HepG2 (cell line): ENCODE data around the gene FAM3D. TPM values are rescaled to one million over a fixed set of nuclear protein-coding genes. Genes with fewer than 3 reads are reported as not detected.
"Not testable (repeated sequence)": the region's sequence is repeated elsewhere in the genome, so short reads cannot be mapped to it uniquely, and the experiment has no call there.

Source experiments
- ATAC-seq: fragments of 200-7000 bp; cut with Tn5 transposase; 3 replicates; pipeline ENCODE4 v1.9.1; 2020; ENCODE audit warnings: mild to moderate bottlenecking, moderate library complexity
- BruUV-seq: library from RNA; stranded (reverse); fragments of 400-500 nt; replicated peaks from 2 replicates; lab custom pipeline; 2021; lab: Mats Ljungman, UMichigan
- CTCF ChIA-PET: fragments of 300-600 bp; formaldehyde crosslinking; extraction: SDS; loops from one replicate; lab custom pipeline; 2021; ENCODE audit warnings: low total read pairs, inconsistent platforms, low intra/inter-chr PET ratio; lab: Yijun Ruan, JAX
- POLR2A ChIA-PET: fragments of 350-600 bp; sonication (Branson Sonifier 250); formaldehyde crosslinking; loops from one replicate; lab custom pipeline; 2020; ENCODE audit warnings: antibody characterized with exemption, inconsistent platforms; lab: Yijun Ruan, JAX
- DNase-seq: peaks from one replicate; pipeline ENCODE4 v3.0.0-alpha.2; 2015; ENCODE audit warnings: low spot score
- FAIRE-seq: peaks from 3 replicates; lab custom pipeline; 2011; peaks lifted over from hg19 to GRCh38; lab: Jason Lieb, UNC
- H2AFZ ChIP-seq: one replicate; pipeline ENCODE4 v1.6.1; 2011; ENCODE audit warnings: low read length, inconsistent platforms
- H3K27ac ChIP-seq: fragments of 300-600 bp; 3 replicates; pipeline ENCODE4 v1.8.0; 2011; ENCODE audit warnings: mixed run types, mild to moderate bottlenecking, mixed read lengths, low read length, inconsistent platforms; ENCODE audit not compliant: insufficient read depth; ENCODE audit errors: extremely low read length
- H3K27me3 ChIP-seq, 2 experiments: fragments of 200-600 bp in 1 of 2; 2 replicates in 1 of 2; 3 replicates in 1 of 2; pipeline versions ENCODE4 v1.6.0 to v1.8.0; 2011; ENCODE audit warnings: low read length in 2 of 2, mild to moderate bottlenecking in 2 of 2, moderate library complexity in 2 of 2, inconsistent platforms in 1 of 2; ENCODE audit not compliant: insufficient read depth in 2 of 2, control insufficient read depth in 1 of 2
- H3K36me3 ChIP-seq, 2 experiments: fragments of 200-600 bp in 1 of 2; replicated peaks in 1 of 2; 2 replicates in 1 of 2; 3 replicates in 1 of 2; pipeline versions ENCODE4 v1.5.1 to v1.8.0; 2011; ENCODE audit warnings: low read length in 2 of 2, inconsistent platforms in 1 of 2; ENCODE audit not compliant: insufficient read depth in 2 of 2, control insufficient read depth in 1 of 2
- H3K4me1 ChIP-seq: 2 replicates; pipeline ENCODE4 v1.5.1; 2012; ENCODE audit warnings: low read length, inconsistent platforms; ENCODE audit not compliant: insufficient read depth
- H3K4me2 ChIP-seq: 2 replicates; pipeline ENCODE4 v1.6.0; 2011; ENCODE audit warnings: low read depth, low read length, inconsistent platforms
- H3K4me3 ChIP-seq, 3 experiments: fragments of 200-600 bp in 1 of 3; sonication (generic), shearing (Covaris generic) in 1 of 3; replicated peaks in 1 of 3; 2 replicates each; pipeline ENCODE4 v1.5.1; 2011 to 2016; ENCODE audit warnings: low read length in 3 of 3, inconsistent platforms in 2 of 3, low read depth in 2 of 3, mild to moderate bottlenecking in 2 of 3, control low read depth in 1 of 3, mixed read lengths in 1 of 3; ENCODE audit not compliant: insufficient read depth in 1 of 3
- H3K79me2 ChIP-seq: one replicate; pipeline ENCODE4 v1.6.1; 2011; ENCODE audit warnings: low read length, inconsistent platforms; ENCODE audit not compliant: insufficient read depth
- H3K9ac ChIP-seq: 2 replicates; pipeline ENCODE4 v1.6.0; 2011; ENCODE audit warnings: mild to moderate bottlenecking, low read depth, low read length, inconsistent platforms; ENCODE audit not compliant: insufficient read depth
- H3K9me3 ChIP-seq: 2 replicates; pipeline ENCODE4 v1.5.1; 2012; ENCODE audit warnings: mild to moderate bottlenecking, low read length
- H4K20me1 ChIP-seq: 2 replicates; pipeline ENCODE4 v1.6.0; 2011; ENCODE audit warnings: inconsistent platforms, mild to moderate bottlenecking, low read length, moderate library complexity; ENCODE audit not compliant: insufficient read depth
- FLYWCH1 ChIP-seq: sonication (generic); formaldehyde crosslinking; IDR thresholded peaks from 2 replicates; pipeline ENCODE4 v1.8.1; 2023; ENCODE audit warnings: mild to moderate bottlenecking, missing genetic modification reagents
- FOXA1 ChIP-seq, 2 experiments: fragments of 450-650 bp in 1 of 2; sonication (generic) in 1 of 2; formaldehyde crosslinking in 1 of 2; IDR thresholded peaks; 2 replicates each; pipeline versions ENCODE4 v1.4.0 to v1.6.1; 2016 to 2020; ENCODE audit warnings: missing genetic modification reagents in 1 of 2
- HIVEP1 ChIP-seq: sonication (generic); formaldehyde crosslinking; IDR thresholded peaks from 2 replicates; pipeline ENCODE4 v1.4.0; 2020; ENCODE audit warnings: mild to moderate bottlenecking, missing genetic modification reagents
- POGZ ChIP-seq: sonication (generic); formaldehyde crosslinking; IDR thresholded peaks from 2 replicates; pipeline ENCODE4 v1.4.0; 2020; ENCODE audit warnings: mild to moderate bottlenecking, missing genetic modification reagents
- SIX1 ChIP-seq: sonication (generic); formaldehyde crosslinking; IDR thresholded peaks from 2 replicates; pipeline ENCODE4 v1.4.0; 2020; ENCODE audit warnings: missing genetic modification reagents, borderline replicate concordance
- TRIM24 ChIP-seq: sonication (generic); formaldehyde crosslinking; IDR thresholded peaks from 2 replicates; pipeline ENCODE4 v1.8.0; 2022; ENCODE audit warnings: mild to moderate bottlenecking, missing genetic modification reagents
- ZNF276 ChIP-seq: sonication (generic); formaldehyde crosslinking; IDR thresholded peaks from 2 replicates; pipeline ENCODE4 v1.4.0; 2020; ENCODE audit warnings: mild to moderate bottlenecking, low read depth, missing genetic modification reagents
- ZNF574 ChIP-seq: sonication (generic); formaldehyde crosslinking; IDR thresholded peaks from 2 replicates; pipeline ENCODE4 v1.4.0; 2020; ENCODE audit warnings: missing genetic modification reagents
- ZNF816 ChIP-seq: sonication (generic); formaldehyde crosslinking; IDR thresholded peaks from 2 replicates; pipeline ENCODE4 v1.8.0; 2022; ENCODE audit warnings: missing genetic modification reagents, mild to moderate bottlenecking, borderline replicate concordance
- WGBS: methylation state at CpG from one replicate; pipeline ENCODE4 v1.1.6; 2017; ENCODE audit warnings: low lambda C conversion rate; 5-methylcytosine and 5-hydroxymethylcytosine counted together
- in situ Hi-C: cut with HindIII; loops from 2 replicates; pipeline ENCODE4 v1.10.0; 2017; ENCODE audit warnings: low pct_unique_long_range_greater_than_20kb; ENCODE audit not compliant: extremely low pct_ligation_motif_present
- intact Hi-C: fragments of 100-400 bp; cut with micrococcal nuclease; formaldehyde crosslinking; loops from one replicate; pipeline ENCODE4 v1.10.0; 2022; ENCODE audit not compliant: unreplicated experiment
- polyA plus RNA-seq, 8 experiments: library from polyadenylated mRNA; depleted of rRNA in 3 of 8; stranded (reverse) in 7 of 8; unstranded in 1 of 8; fragments of >200 nt; fragmentation: Illumina TruSeq in 4 of 8; extraction: Trizol in 4 of 8; gene quantifications; 2 replicates each; pipeline versions ENCODE4 v1.2.1 to v1.2.3, GENCODE V29; 2011 to 2016; ENCODE audit warnings: low read depth in 4 of 8, missing spikeins in 1 of 8, mixed read lengths in 1 of 8; ENCODE audit not compliant: insufficient read depth in 1 of 8
- total RNA-seq, 5 experiments: library from RNA; depleted of rRNA; stranded (reverse); fragments of >200 nt; fragmentation: Illumina TruSeq; extraction: Trizol; gene quantifications; 2 replicates each; pipeline ENCODE4 v1.2.3, GENCODE V29; 2016; ENCODE audit warnings: low read depth in 1 of 5
- TF ChIP-seq, protein P1 (sequence below): sonication (generic); formaldehyde crosslinking; IDR thresholded peaks from 2 replicates; pipeline ENCODE4 v1.5.0; 2020; ENCODE audit warnings: mild to moderate bottlenecking, missing genetic modification reagents

The FAM3D gene
- total and polyA plus RNA-seq, 2 of the 13 experiments (the other 11 are each of a cell fraction or from before 2014, with no cell fraction given), result not detected

DNA sequence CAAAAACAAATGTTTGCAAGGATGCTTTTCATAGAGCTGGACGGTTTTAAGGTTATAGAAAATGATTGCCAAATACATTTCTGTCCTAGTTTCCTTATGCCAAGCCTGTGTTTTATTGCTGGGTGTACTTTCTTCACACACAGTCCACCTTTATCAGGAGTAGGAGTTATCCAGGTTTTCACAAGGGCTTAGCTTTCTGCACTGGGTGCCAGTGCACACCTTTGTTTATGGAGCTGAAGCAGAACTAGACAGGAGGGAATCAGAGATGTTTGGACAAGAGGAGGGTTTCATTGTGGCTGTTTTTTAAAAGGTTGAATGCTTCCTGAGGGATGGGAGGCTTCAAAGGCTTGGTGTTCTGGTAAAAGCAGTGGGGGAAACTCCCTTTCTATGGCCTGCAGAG lies 29.5 kb upstream of the FAM3D start:
- TF ChIP-seq SIX1 (CRISPR knock-in tag) (no peak), POGZ (CRISPR knock-in tag) (no peak), HIVEP1 (CRISPR knock-in tag) (no peak), TRIM24 (CRISPR knock-in tag) (no peak), ZNF574 (CRISPR knock-in tag) (no peak), ZNF276 (CRISPR knock-in tag) (no peak), ZNF816 (no peak), FOXA1 (IDR thresholded peaks at IDR 0.05) (no peak), FOXA1 (CRISPR knock-in tag; IDR thresholded peaks at IDR 0.05) (no peak), FLYWCH1 (CRISPR knock-in tag) (no peak)
- TF ChIP-seq, protein P1, sequence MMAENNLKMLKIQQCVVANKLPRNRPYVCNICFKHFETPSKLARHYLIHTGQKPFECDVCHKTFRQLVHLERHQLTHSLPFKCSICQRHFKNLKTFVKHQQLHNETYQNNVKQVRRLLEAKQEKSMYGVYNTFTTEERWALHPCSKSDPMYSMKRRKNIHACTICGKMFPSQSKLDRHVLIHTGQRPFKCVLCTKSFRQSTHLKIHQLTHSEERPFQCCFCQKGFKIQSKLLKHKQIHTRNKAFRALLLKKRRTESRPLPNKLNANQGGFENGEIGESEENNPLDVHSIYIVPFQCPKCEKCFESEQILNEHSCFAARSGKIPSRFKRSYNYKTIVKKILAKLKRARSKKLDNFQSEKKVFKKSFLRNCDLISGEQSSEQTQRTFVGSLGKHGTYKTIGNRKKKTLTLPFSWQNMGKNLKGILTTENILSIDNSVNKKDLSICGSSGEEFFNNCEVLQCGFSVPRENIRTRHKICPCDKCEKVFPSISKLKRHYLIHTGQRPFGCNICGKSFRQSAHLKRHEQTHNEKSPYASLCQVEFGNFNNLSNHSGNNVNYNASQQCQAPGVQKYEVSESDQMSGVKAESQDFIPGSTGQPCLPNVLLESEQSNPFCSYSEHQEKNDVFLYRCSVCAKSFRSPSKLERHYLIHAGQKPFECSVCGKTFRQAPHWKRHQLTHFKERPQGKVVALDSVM (CRISPR knock-in tag), result no peak
- no peaks in the 10 kb centered on the region for H3K27me3 ChIP-seq
- FAIRE-seq, result no peak
- 0% methylated on average over 1 of the region's 1 CpG for WGBS
- H2AFZ ChIP-seq, result no peak overlapping the region
- H3K4me3 ChIP-seq, result no peak overlapping the region
- in situ Hi-C loops, result no loop called here
- no peaks in the 10 kb centered on the region for H3K36me3 ChIP-seq
- no peak overlapping the region for H3K27ac ChIP-seq
- intact Hi-C loops, result no loop called here
- no peaks in the 10 kb centered on the region for H3K79me2 ChIP-seq
- no peaks in the 10 kb centered on the region for H4K20me1 ChIP-seq
- CTCF ChIA-PET, result no interaction called here
- peaks cover 27% of the 10 kb centered on the region for H3K9me3 ChIP-seq
- no peak for DNase-seq
- no peaks in the 10 kb centered on the region for H3K4me1 ChIP-seq
- H3K4me2 ChIP-seq, result no peak overlapping the region
- POLR2A ChIA-PET, result no interaction called here
- H3K9ac ChIP-seq, result no peak overlapping the region
- BruUV-seq, result no TSS peak
- ATAC-seq, result no peak

- CTCF ChIA-PET, H3K4me2 ChIP-seq, H3K9ac ChIP-seq, intact Hi-C loops, H3K36me3 ChIP-seq, H3K79me2 ChIP-seq, BruUV-seq, in situ Hi-C loops, ATAC-seq, H3K4me1 ChIP-seq, H4K20me1 ChIP-seq, POLR2A ChIA-PET, H3K27ac ChIP-seq, H2AFZ ChIP-seq, DNase-seq, H3K4me3 ChIP-seq, H3K27me3 ChIP-seq, FAIRE-seq: not testable (repeated sequence)
- WGBS, result 2% methylated on average over 4 of the region's 4 CpGs
- peaks cover 36% of the 10 kb centered on the region for H3K9me3 ChIP-seq
Observed at GRCh38 chr3:58695284-58695683, 28.7 kb upstream of the FAM3D start.
